ENCODE measurements around the gene BAIAP2L2. TPM values are rescaled to one million over a fixed set of nuclear protein-coding genes. Genes with fewer than 3 reads are reported as not detected.

The BAIAP2L2 gene
- total and polyA plus RNA-seq, 10 of the 15 experiments (the other 5 are each of a cell fraction or from before 2014, with no cell fraction given): 0.08 to 0.38 (median 0.14) TPM; not detected in 6

DNA sequence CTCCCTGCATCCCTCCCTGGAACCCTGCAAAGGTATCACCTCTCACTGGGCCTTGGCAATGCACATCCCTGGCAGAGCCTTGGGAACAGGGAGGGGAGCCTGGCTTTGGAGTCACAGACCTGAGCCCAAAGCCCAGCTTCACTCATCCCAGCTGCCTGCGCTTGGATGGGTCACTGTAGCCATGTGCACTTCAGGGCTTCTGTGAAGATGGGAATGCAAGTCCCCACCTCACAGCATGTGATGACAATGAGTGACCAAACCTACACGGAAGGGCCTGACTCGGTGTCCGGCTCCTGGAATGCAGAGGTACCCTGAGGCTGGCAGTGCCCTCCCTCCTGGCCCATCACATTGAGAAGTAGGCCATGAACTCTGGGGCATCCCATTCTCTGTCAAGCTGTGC, 22.8 kb upstream of the BAIAP2L2 start (continued):
- TF ChIP-seq TCF3 (IDR thresholded peaks at IDR 0.05; ENCODE audit: borderline replicate concordance, insufficient read depth, low read depth, low read length): no peak

DNA sequence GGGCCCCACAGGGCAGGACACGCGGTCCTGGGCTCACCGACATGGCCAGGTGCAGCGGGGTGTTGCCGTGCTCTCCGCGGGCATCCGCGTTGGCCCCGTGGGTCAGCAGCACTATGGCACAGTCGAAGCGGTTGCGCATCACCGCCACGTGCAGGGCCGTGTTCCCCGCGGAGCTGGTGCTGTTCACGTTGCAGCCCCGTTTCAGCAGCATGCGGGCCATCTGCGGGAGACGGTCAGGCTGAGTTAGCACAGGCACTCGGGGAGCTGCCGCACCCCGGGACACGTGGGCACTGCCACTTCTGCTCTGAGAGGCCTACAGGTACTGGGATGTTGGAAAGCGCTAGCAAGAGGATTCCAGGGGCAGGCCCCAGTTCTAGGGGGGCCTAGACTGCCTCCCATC, 22.3 kb upstream of the BAIAP2L2 start:
- in situ Hi-C loops (cut with MboI) (no loop called here), intact Hi-C loops (cut with micrococcal nuclease; ENCODE audit: unreplicated experiment) (no loop called here)
- CTCF ChIA-PET: interaction anchor here (0.7 kb wide), 1 partner anchor 11 kb away, joined by 3 read pairs; no protein-coding TSS in a partner anchor
- Histone ChIP-seq H4K20me1 (ENCODE audit: control insufficient read depth, insufficient read depth) (no peaks in the 10 kb centered on the region), H3K9ac (ENCODE audit: control insufficient read depth, insufficient read depth, low read length) (no peak overlapping the region), H3K4me3 (no peak overlapping the region), H3K27me3 (replicated peaks in 1 of 2; ENCODE audit: control insufficient read depth in 2 of 2, insufficient read depth in 2 of 2, low read length in 1 of 2) (no peaks in the 10 kb centered on the region), H3K79me2 (ENCODE audit: control insufficient read depth, insufficient read depth, low read length) (no peaks in the 10 kb centered on the region), H3K36me3 (ENCODE audit: control insufficient read depth in 2 of 2, insufficient read depth in 2 of 2, low read length in 1 of 2) (peaks cover 3 to 7% of the 10 kb centered on the region in 2 experiments), H3K9me3 (replicated peaks; ENCODE audit: control insufficient read depth, insufficient read depth, low read length) (no peaks in the 10 kb centered on the region), H3K4me2 (ENCODE audit: control insufficient read depth, insufficient read depth) (no peak overlapping the region), H3K4me1 (ENCODE audit: control insufficient read depth, insufficient read depth, low read length) (no peaks in the 10 kb centered on the region), H2AFZ (ENCODE audit: control insufficient read depth, low read depth, low read length) (no peak overlapping the region), H3K27ac (ENCODE audit: control insufficient read depth, insufficient read depth) (no peak overlapping the region)
- BruUV-seq (replicated peaks): no TSS peak
- ATAC-seq (no peak), DNase-seq (ENCODE audit: low read depth, low spot score) (no peak), FAIRE-seq (no peak)
- SMC1A ChIA-PET (ENCODE audit: uncharacterized antibody, unreplicated experiment): no interaction called here
- TF ChIP-seq, protein P1, sequence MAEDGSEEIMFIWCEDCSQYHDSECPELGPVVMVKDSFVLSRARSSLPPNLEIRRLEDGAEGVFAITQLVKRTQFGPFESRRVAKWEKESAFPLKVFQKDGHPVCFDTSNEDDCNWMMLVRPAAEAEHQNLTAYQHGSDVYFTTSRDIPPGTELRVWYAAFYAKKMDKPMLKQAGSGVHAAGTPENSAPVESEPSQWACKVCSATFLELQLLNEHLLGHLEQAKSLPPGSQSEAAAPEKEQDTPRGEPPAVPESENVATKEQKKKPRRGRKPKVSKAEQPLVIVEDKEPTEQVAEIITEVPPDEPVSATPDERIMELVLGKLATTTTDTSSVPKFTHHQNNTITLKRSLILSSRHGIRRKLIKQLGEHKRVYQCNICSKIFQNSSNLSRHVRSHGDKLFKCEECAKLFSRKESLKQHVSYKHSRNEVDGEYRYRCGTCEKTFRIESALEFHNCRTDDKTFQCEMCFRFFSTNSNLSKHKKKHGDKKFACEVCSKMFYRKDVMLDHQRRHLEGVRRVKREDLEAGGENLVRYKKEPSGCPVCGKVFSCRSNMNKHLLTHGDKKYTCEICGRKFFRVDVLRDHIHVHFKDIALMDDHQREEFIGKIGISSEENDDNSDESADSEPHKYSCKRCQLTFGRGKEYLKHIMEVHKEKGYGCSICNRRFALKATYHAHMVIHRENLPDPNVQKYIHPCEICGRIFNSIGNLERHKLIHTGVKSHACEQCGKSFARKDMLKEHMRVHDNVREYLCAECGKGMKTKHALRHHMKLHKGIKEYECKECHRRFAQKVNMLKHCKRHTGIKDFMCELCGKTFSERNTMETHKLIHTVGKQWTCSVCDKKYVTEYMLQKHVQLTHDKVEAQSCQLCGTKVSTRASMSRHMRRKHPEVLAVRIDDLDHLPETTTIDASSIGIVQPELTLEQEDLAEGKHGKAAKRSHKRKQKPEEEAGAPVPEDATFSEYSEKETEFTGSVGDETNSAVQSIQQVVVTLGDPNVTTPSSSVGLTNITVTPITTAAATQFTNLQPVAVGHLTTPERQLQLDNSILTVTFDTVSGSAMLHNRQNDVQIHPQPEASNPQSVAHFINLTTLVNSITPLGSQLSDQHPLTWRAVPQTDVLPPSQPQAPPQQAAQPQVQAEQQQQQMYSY (CRISPR knock-in tag; IDR thresholded peaks at IDR 0.05): no peak
- 92% methylated on average over 28 of the region's 28 CpGs for WGBS (ENCODE audit: insufficient coverage, insufficient replicate concordance, low lambda C conversion rate, missing lambda C conversion rate)
- POLR2A ChIA-PET: no interaction called here
- RAD21 ChIA-PET (ENCODE audit: unreplicated experiment): interaction anchor here (0.5 kb wide), 1 partner anchor 62 kb away, joined by 5 read pairs; no protein-coding TSS in a partner anchor

Measured in GM12878 (cell line).